Erythroblast (primary cell): Measurements from ENCODE around the gene MGAT1.

ENCODE experiments used
- DNase-seq, 2 experiments: peaks; one replicate each; lab custom pipeline; 2025; lab: John Stamatoyannopoulos, UW
- GATA1 ChIP-seq: IDR thresholded peaks from 2 replicates; pipeline ENCODE4 v1.6.1; 2011; ENCODE audit warnings: low read depth, mild to moderate bottlenecking, control low read depth, low read length, moderate library complexity
- POLR2A ChIP-seq: IDR thresholded peaks from 2 replicates; pipeline ENCODE4 v1.6.1; 2011; ENCODE audit warnings: mild to moderate bottlenecking, low read length

MGAT1 gene

GRCh38 chr5:180804129-180804618, 1.6 kb upstream of the MGAT1 start:
- no peak for DNase-seq
- TF ChIP-seq POLR2A (peak; percentile 6), GATA1 (no peak)

- peak; percentile 32 for TF ChIP-seq POLR2A
- TF ChIP-seq GATA1 = no peak
- DNase-seq = peak; percentile 67 to 75
These were observed 849 bp upstream of the MGAT1 start for GRCh38 chr5:180803181-180804128.

- DNase-seq = peak in 1 of 2 experiments; percentile 67
- no peak for TF ChIP-seq POLR2A
- no peak for TF ChIP-seq GATA1
These were observed 846 bp downstream of the MGAT1 start for GRCh38 chr5:180801596-180802324.

GRCh38 chr5:180799902-180800801, 2.5 kb downstream of the MGAT1 start:
- peak; percentile 48 to 58 for DNase-seq
- TF ChIP-seq GATA1 (no peak), POLR2A (no peak)

- TF ChIP-seq POLR2A = no peak
- no peak for TF ChIP-seq GATA1
- DNase-seq = peak in 1 of 2 experiments; percentile 34
These were observed 3.4 kb downstream of the MGAT1 start for GRCh38 chr5:180799194-180799593.

- DNase-seq = no peak
- TF ChIP-seq GATA1 = no peak
- TF ChIP-seq POLR2A = no peak
These were observed 4.4 kb downstream of the MGAT1 start for GRCh38 chr5:180798193-180798592.

GRCh38 chr5:180797256-180798192, 5.1 kb downstream of the MGAT1 start:
- DNase-seq = peak in 1 of 2 experiments; percentile 28
- TF ChIP-seq GATA1 (no peak), POLR2A (no peak)

GRCh38 chr5:180795771-180796313, 6.8 kb downstream of the MGAT1 start:
- TF ChIP-seq GATA1 = no peak
- DNase-seq = no peak

GRCh38 chr5:180792965-180793287, 9.7 kb downstream of the MGAT1 start:
- DNase-seq = no peak
- TF ChIP-seq GATA1 (no peak), POLR2A (no peak)

- no peak for DNase-seq
- TF ChIP-seq GATA1 (no peak), POLR2A (no peak)
These were observed 10.2 kb downstream of the MGAT1 start for GRCh38 chr5:180792287-180792964.

GRCh38 chr5:180791611-180792213, 10.9 kb downstream of the MGAT1 start:
- DNase-seq = no peak
- no peak for TF ChIP-seq POLR2A
- TF ChIP-seq GATA1 = no peak

- no peak for DNase-seq
These were observed 12.1 kb downstream of the MGAT1 start for GRCh38 chr5:180790524-180790923.

More at GRCh38 chr5:180790524-180790923, 12.1 kb downstream of the MGAT1 start:
- TF ChIP-seq GATA1 (no peak), POLR2A (no peak)
